GM20000 (cell line): ENCODE data around the gene CXCL8.
"Not testable (repeated sequence)": the region's sequence is repeated elsewhere in the genome, so short reads cannot be mapped to it uniquely, and the experiment has no call there.

Source experiments
- DNase-seq: peaks from one replicate; pipeline ENCODE4 v3.0.0; 2012; ENCODE audit warnings: low spot score
- CTCF ChIP-seq: IDR thresholded peaks from 2 replicates; pipeline ENCODE4 v1.5.1; 2012; ENCODE audit warnings: mild to moderate bottlenecking, control low read depth; ENCODE audit errors: extremely low read depth, missing control alignments

Gene CXCL8

GRCh38 chr4:73740353-73740778, at the start of gene CXCL8:
CXCL8 (plus strand) TSS chr4:73740569; CDS start chr4:73740659, 90 bp downstream.
- no peak for DNase-seq

GRCh38 chr4:73691201-73691600, 49.2 kb upstream of the CXCL8 start:
- not testable (repeated sequence) for DNase-seq

More at GRCh38 chr4:73740353-73740778, at the start of gene CXCL8:
- no peak for TF ChIP-seq CTCF

GRCh38 chr4:73691759-73692158, 48.6 kb upstream of the CXCL8 start:
- TF ChIP-seq CTCF = no peak
- DNase-seq = no peak

GRCh38 chr4:73692254-73692653, 48.1 kb upstream of the CXCL8 start:
- no peak for TF ChIP-seq CTCF
- no peak for DNase-seq

- no peak for TF ChIP-seq CTCF
- DNase-seq = no peak
Measured at GRCh38 chr4:73692701-73693100, 47.7 kb upstream of the CXCL8 start.

GRCh38 chr4:73693811-73694210, 46.6 kb upstream of the CXCL8 start:
- no peak for DNase-seq
- no peak for TF ChIP-seq CTCF

GRCh38 chr4:73698217-73698616, 42.2 kb upstream of the CXCL8 start:
- no peak for DNase-seq
- TF ChIP-seq CTCF = no peak

GRCh38 chr4:73701116-73701515, 39.3 kb upstream of the CXCL8 start:
- no peak for DNase-seq
- TF ChIP-seq CTCF = no peak
